Measurements from ENCODE around the gene CST3. TPM values are rescaled to one million over a fixed set of nuclear protein-coding genes. Genes with fewer than 3 reads are reported as not detected.
"Not testable (repeated sequence)": the region's sequence is repeated elsewhere in the genome, so short reads cannot be mapped to it uniquely, and the experiment has no call there.

The CST3 gene
- total and polyA plus RNA-seq, 2 donors (not counting 1 experiment from before 2014, with no cell fraction given), result 1.2 to 16.9 TPM

DNA sequence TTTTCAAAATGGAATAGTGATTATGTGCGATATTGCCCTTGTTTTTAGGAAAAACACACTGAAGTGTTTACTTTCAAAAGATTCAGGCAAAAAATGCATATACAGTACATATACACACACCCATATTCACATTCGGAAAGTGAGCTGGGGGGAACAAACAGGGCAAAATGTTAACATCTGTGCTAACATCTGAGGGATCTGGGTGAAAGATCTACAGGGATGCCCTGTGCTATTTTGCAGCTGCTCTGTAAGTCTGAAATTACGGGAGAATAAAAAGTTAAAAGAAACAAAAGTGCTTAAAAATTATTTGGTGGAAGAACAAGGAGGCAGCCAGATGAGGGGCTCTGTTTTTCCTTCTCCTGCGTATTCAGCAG is 860 bp downstream of the CST3 start:
- no peak for ATAC-seq (ENCODE audit: low read depth)
- peak overlapping the region; percentile 48 for H3K4me2 ChIP-seq (replicated peaks; ENCODE audit: low read depth, low read length, poor library complexity, severe bottlenecking)
- no peak overlapping the region for H3K27ac Mint-ChIP-seq
- peak overlapping the region in 1 of 5 experiments; percentile 15 for H3K4me3 ChIP-seq (ENCODE audit: control extremely low read depth in 1 of 5, extremely low read depth in 1 of 5, insufficient read depth in 1 of 5, low read depth in 2 of 5, low read length in 4 of 5)
- DNase-seq, result no peak
- H2AFZ ChIP-seq (ENCODE audit: insufficient read depth, low read depth, low read length, poor library complexity, severe bottlenecking), result peak overlapping the region; percentile 54
- no peak overlapping the region for H3K27ac ChIP-seq (ENCODE audit: low read length in 2 of 2)
- no peaks in the 10 kb centered on the region for H3K79me2 ChIP-seq (ENCODE audit: control insufficient read depth, insufficient read depth, low read length)
- H3K9ac ChIP-seq (ENCODE audit: low read length), result no peak overlapping the region
- WGBS (ENCODE audit: insufficient coverage), result 7% methylated on average over 2 of the region's 4 CpGs
- H3K4me1 Mint-ChIP-seq, result peaks cover 10% of the 10 kb centered on the region
- intact Hi-C loops (cut with micrococcal nuclease), result no loop called here
- H3K9me3 ChIP-seq (ENCODE audit: control extremely low read depth in 1 of 3, control insufficient read depth in 2 of 3, insufficient read depth in 1 of 3, low read length in 2 of 3), result no peaks in the 10 kb centered on the region
- POLR2A ChIA-PET, result no interaction called here
- H3K36me3 ChIP-seq (replicated peaks in 1 of 2; ENCODE audit: control extremely low read depth in 1 of 2, control insufficient read depth in 1 of 2, extremely low read depth in 1 of 2, insufficient read depth in 2 of 2, low read length in 1 of 2), result no peaks in the 10 kb centered on the region
- H3K4me1 ChIP-seq (ENCODE audit: control insufficient read depth in 2 of 2, insufficient read depth in 2 of 2, low read length in 2 of 2), result no peaks in the 10 kb centered on the region
- TF ChIP-seq, protein P1, sequence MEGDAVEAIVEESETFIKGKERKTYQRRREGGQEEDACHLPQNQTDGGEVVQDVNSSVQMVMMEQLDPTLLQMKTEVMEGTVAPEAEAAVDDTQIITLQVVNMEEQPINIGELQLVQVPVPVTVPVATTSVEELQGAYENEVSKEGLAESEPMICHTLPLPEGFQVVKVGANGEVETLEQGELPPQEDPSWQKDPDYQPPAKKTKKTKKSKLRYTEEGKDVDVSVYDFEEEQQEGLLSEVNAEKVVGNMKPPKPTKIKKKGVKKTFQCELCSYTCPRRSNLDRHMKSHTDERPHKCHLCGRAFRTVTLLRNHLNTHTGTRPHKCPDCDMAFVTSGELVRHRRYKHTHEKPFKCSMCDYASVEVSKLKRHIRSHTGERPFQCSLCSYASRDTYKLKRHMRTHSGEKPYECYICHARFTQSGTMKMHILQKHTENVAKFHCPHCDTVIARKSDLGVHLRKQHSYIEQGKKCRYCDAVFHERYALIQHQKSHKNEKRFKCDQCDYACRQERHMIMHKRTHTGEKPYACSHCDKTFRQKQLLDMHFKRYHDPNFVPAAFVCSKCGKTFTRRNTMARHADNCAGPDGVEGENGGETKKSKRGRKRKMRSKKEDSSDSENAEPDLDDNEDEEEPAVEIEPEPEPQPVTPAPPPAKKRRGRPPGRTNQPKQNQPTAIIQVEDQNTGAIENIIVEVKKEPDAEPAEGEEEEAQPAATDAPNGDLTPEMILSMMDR (IDR thresholded peaks at IDR 0.05), result no peak
- no peak for TF ChIP-seq EZH2 (IDR thresholded peaks at IDR 0.05; ENCODE audit: borderline replicate concordance, insufficient read depth, low read depth, low read length, poor library complexity, severe bottlenecking)
- H3K27me3 Mint-ChIP-seq, result peaks cover 25% of the 10 kb centered on the region
- no peaks in the 10 kb centered on the region for H4K20me1 ChIP-seq (ENCODE audit: control insufficient read depth, insufficient read depth, low read length, poor library complexity, severe bottlenecking)
- CTCF ChIA-PET, result no interaction called here
- H3K4me3 Mint-ChIP-seq, result peak overlapping the region; percentile 69
- no peaks in the 10 kb centered on the region for H3K9me3 Mint-ChIP-seq (ENCODE audit: insufficient read depth)
- H3K27me3 ChIP-seq (replicated peaks in 1 of 4; ENCODE audit: control extremely low read depth in 1 of 4, control insufficient read depth in 3 of 4, insufficient read depth in 4 of 4, low read length in 3 of 4), result peaks cover 0 to 4% (median 0%) of the 10 kb centered on the region in 4 experiments

DNA sequence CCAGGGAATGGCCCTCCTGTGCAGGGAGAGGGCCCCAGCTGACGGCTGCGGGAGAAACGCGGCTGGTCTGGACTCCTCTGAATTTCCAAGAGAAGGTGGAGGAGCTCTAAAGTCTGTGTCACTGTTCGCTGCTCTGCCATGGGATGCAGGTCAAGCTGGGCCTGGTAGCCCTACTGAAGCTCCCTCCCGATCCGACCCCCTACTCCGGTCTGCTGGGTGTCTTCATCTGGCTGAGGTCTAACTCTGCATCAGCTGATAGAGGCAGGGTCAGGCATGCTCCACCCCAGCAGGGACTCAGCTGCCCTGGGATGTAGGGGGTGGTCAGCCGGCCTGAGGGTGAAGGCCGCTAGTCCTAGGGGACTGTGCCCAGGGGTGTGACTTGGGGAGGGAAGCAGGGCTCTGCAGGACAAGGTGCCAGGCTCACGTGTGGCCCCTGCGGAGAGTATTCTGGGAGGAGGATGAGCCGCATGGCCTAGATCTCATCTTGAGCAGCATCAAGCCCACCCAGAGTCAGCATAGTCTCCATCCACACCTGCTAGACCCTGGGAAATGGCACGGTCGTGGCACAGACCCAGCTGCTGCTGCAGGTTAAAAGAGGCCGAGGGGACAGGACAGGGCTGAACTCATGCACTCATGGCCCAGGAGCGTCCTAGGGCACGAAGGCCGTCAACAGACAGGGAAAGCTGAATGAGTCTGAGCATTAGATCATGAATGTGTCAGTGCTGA is 1.4 kb downstream of the CST3 start:
- TF ChIP-seq EZH2 (IDR thresholded peaks at IDR 0.05; ENCODE audit: borderline replicate concordance, insufficient read depth, low read depth, low read length, poor library complexity, severe bottlenecking), result no peak
- TF ChIP-seq, protein P1 (IDR thresholded peaks at IDR 0.05), result no peak
- WGBS (ENCODE audit: insufficient coverage), result 94% methylated on average over 17 of the region's 19 CpGs
- Histone ChIP-seq H3K27ac (ENCODE audit: low read length in 2 of 2) (no peak overlapping the region), H2AFZ (ENCODE audit: insufficient read depth, low read depth, low read length, poor library complexity, severe bottlenecking) (no peak overlapping the region), H3K4me2 (replicated peaks; ENCODE audit: low read depth, low read length, poor library complexity, severe bottlenecking) (no peak overlapping the region), H3K9me3 (ENCODE audit: control extremely low read depth in 1 of 3, control insufficient read depth in 2 of 3, insufficient read depth in 1 of 3, low read length in 2 of 3) (no peaks in the 10 kb centered on the region), H3K4me3 (ENCODE audit: control extremely low read depth in 1 of 5, extremely low read depth in 1 of 5, insufficient read depth in 1 of 5, low read depth in 2 of 5, low read length in 4 of 5) (no peak overlapping the region), H3K79me2 (ENCODE audit: control insufficient read depth, insufficient read depth, low read length) (no peaks in the 10 kb centered on the region), H3K36me3 (replicated peaks in 1 of 2; ENCODE audit: control extremely low read depth in 1 of 2, control insufficient read depth in 1 of 2, extremely low read depth in 1 of 2, insufficient read depth in 2 of 2, low read length in 1 of 2) (no peaks in the 10 kb centered on the region), H3K9ac (ENCODE audit: low read length) (no peak overlapping the region), H3K4me1 (ENCODE audit: control insufficient read depth in 2 of 2, insufficient read depth in 2 of 2, low read length in 2 of 2) (no peaks in the 10 kb centered on the region), H3K27me3 (replicated peaks in 1 of 4; ENCODE audit: control extremely low read depth in 1 of 4, control insufficient read depth in 3 of 4, insufficient read depth in 4 of 4, low read length in 3 of 4) (peaks cover 0 to 4% (median 0%) of the 10 kb centered on the region in 4 experiments), H4K20me1 (ENCODE audit: control insufficient read depth, insufficient read depth, low read length, poor library complexity, severe bottlenecking) (no peaks in the 10 kb centered on the region)
- Mint-ChIP-seq H3K27ac (no peak overlapping the region), H3K4me3 (no peak overlapping the region), H3K4me1 (peaks cover 10% of the 10 kb centered on the region), H3K27me3 (peaks cover 25% of the 10 kb centered on the region), H3K9me3 (ENCODE audit: insufficient read depth) (no peaks in the 10 kb centered on the region)
- POLR2A ChIA-PET, result no interaction called here
- CTCF ChIA-PET, result no interaction called here
- no peak for ATAC-seq (ENCODE audit: low read depth)
- intact Hi-C loops (cut with micrococcal nuclease), result no loop called here
- DNase-seq, result no peak

DNA sequence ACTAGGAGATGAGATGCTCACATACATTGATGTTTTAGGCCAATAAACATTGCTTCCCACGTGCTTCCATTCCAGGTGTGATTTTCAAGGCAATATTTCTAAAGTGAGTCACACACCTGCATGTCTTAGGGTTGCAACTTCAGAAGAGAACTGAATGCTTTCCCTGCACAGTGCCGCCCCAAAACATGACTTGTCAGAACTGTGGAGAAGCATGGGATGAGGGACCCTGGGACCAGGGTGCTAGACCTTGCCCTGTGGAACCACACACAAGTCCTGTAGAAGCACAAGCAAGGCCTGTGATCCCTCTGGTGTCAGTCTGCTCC is 2.0 kb downstream of the CST3 start:
- H3K4me3 Mint-ChIP-seq; H3K9ac ChIP-seq (ENCODE audit: low read length); H3K79me2 ChIP-seq (ENCODE audit: control insufficient read depth, insufficient read depth, low read length); H4K20me1 ChIP-seq (ENCODE audit: control insufficient read depth, insufficient read depth, low read length, poor library complexity, severe bottlenecking); intact Hi-C loops (cut with micrococcal nuclease); H3K36me3 ChIP-seq (replicated peaks in 1 of 2; ENCODE audit: control extremely low read depth in 1 of 2, control insufficient read depth in 1 of 2, extremely low read depth in 1 of 2, insufficient read depth in 2 of 2, low read length in 1 of 2); H3K4me1 ChIP-seq (ENCODE audit: control insufficient read depth in 2 of 2, insufficient read depth in 2 of 2, low read length in 2 of 2); H3K4me1 Mint-ChIP-seq; DNase-seq; H3K9me3 ChIP-seq (ENCODE audit: control extremely low read depth in 1 of 3, control insufficient read depth in 2 of 3, insufficient read depth in 1 of 3, low read length in 2 of 3); H3K4me2 ChIP-seq (replicated peaks; ENCODE audit: low read depth, low read length, poor library complexity, severe bottlenecking); H2AFZ ChIP-seq (ENCODE audit: insufficient read depth, low read depth, low read length, poor library complexity, severe bottlenecking); H3K4me3 ChIP-seq (ENCODE audit: control extremely low read depth in 1 of 5, extremely low read depth in 1 of 5, insufficient read depth in 1 of 5, low read depth in 2 of 5, low read length in 4 of 5); ATAC-seq (ENCODE audit: low read depth); H3K27me3 ChIP-seq (replicated peaks in 1 of 4; ENCODE audit: control extremely low read depth in 1 of 4, control insufficient read depth in 3 of 4, insufficient read depth in 4 of 4, low read length in 3 of 4); CTCF ChIA-PET; H3K27ac Mint-ChIP-seq; H3K9me3 Mint-ChIP-seq (ENCODE audit: insufficient read depth); POLR2A ChIA-PET; H3K27ac ChIP-seq (ENCODE audit: low read length in 2 of 2): not testable (repeated sequence)
- WGBS (ENCODE audit: insufficient coverage), result no CpG with 5 or more reads among the region's 2 CpGs
- H3K27me3 Mint-ChIP-seq, result peaks cover 24% of the 10 kb centered on the region

All from B cell (primary cell).